CD8-positive, alpha-beta memory T cell (primary cell): ENCODE measurements around the gene ARHGEF25. TPM values are rescaled to one million over a fixed set of nuclear protein-coding genes. Genes with fewer than 3 reads are reported as not detected.

ENCODE experiments used
- CTCF ChIA-PET: fragments of 350-600 bp; sonication (Branson Sonifier 250); formaldehyde crosslinking; loops from one replicate; lab custom pipeline; 2021; ENCODE audit warnings: antibody characterized with exemption; lab: Charles Lee
- POLR2A ChIA-PET: fragments of 350-600 bp; sonication (Branson Sonifier 250); formaldehyde crosslinking; loops from one replicate; lab custom pipeline; 2021; ENCODE audit warnings: antibody characterized with exemption; lab: Charles Lee
- DNase-seq, 5 donors: peaks; one replicate each; pipeline versions ENCODE4 v3.0.0 to v3.0.0-alpha.2; 2020 to 2022; ENCODE audit warnings: mixed read lengths in 1 of 5
- H3K27ac ChIP-seq: one replicate; pipeline ENCODE4 v1.7.0; 2013; ENCODE audit warnings: low read depth, mild to moderate bottlenecking, low read length, moderate library complexity
- H3K27me3 ChIP-seq: 2 replicates; pipeline ENCODE4 v1.7.0; 2013; ENCODE audit warnings: low read length, mild to moderate bottlenecking; ENCODE audit not compliant: insufficient read depth, poor library complexity, severe bottlenecking
- H3K36me3 ChIP-seq: 2 replicates; pipeline ENCODE4 v1.7.0; 2013; ENCODE audit warnings: mild to moderate bottlenecking, low read length, moderate library complexity; ENCODE audit not compliant: insufficient read depth
- H3K4me1 ChIP-seq: 2 replicates; pipeline ENCODE4 v1.7.0; 2013; ENCODE audit warnings: mild to moderate bottlenecking, low read length, moderate library complexity; ENCODE audit not compliant: insufficient read depth
- H3K4me3 ChIP-seq: 2 replicates; pipeline ENCODE4 v1.7.0; 2013; ENCODE audit warnings: mild to moderate bottlenecking, low read length
- H3K9me3 ChIP-seq: 2 replicates; pipeline ENCODE4 v1.7.0; 2013; ENCODE audit warnings: mild to moderate bottlenecking, low read length
- H3K27ac Mint-ChIP-seq, 8 donors: one replicate each; pipeline ENCODE4 v1.8.0; 2020 to 2021; ENCODE audit warnings: mixed read lengths in 8 of 8, mild to moderate bottlenecking in 6 of 8, inconsistent platforms in 3 of 8, moderate library complexity in 3 of 8
- H3K27me3 Mint-ChIP-seq, 2 donors: one replicate each; pipeline ENCODE4 v1.8.0; 2020 to 2021; ENCODE audit warnings: mixed read lengths in 2 of 2, mild to moderate bottlenecking in 1 of 2, moderate library complexity in 1 of 2
- H3K36me3 Mint-ChIP-seq, 3 donors: one replicate each; pipeline ENCODE4 v1.8.0; 2020 to 2021; ENCODE audit warnings: mixed read lengths in 3 of 3, inconsistent platforms in 1 of 3, mild to moderate bottlenecking in 1 of 3
- H3K4me1 Mint-ChIP-seq, 3 donors: one replicate each; pipeline ENCODE4 v1.8.0; 2020 to 2021; ENCODE audit warnings: mixed read lengths in 3 of 3, inconsistent platforms in 1 of 3, mild to moderate bottlenecking in 1 of 3
- H3K4me3 Mint-ChIP-seq, 7 donors: one replicate each; pipeline ENCODE4 v1.8.0; 2020 to 2021; ENCODE audit warnings: mixed read lengths in 7 of 7, mild to moderate bottlenecking in 6 of 7, moderate library complexity in 4 of 7, inconsistent platforms in 2 of 7
- H3K9me3 Mint-ChIP-seq, 5 donors: one replicate each; pipeline ENCODE4 v1.8.0; 2020 to 2022; ENCODE audit warnings: mixed read lengths in 5 of 5, mild to moderate bottlenecking in 3 of 5, moderate library complexity in 2 of 5, inconsistent platforms in 1 of 5
- polyA plus RNA-seq: library from polyadenylated mRNA; unstranded; fragments of 300-500 nt; fragmentation: Illumina TruSeq; gene quantifications from one replicate; pipeline ENCODE4 v1.2.3, GENCODE V29; 2021
- total RNA-seq, 2 experiments: library from RNA; stranded (reverse); gene quantifications; one replicate each; pipeline ENCODE4 v1.2.3, GENCODE V29; 2021

ARHGEF25 gene
- total and polyA plus RNA-seq, 3 experiments from 2014 or later: 1.4 to 1.9 TPM; not detected in 1

DNA sequence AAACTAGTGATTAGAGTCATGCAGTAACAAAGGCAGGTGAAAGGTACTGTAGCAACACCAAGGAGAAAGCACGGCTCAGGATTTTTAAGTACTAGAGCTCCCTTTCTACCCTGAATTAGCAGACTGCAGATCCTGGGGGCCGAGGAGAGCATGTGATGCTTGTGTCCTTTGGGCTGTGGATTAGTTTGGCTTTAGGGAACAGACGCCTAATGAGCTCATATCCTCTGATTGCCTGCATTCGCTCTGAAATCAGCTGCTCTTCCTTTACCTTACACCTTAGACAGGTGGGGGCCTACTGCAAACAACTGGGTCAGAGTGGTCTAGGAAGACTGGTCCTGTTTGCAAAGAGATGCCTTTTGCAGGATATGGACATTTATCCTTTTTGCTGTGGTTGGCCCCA, 18.0 kb upstream of the ARHGEF25 start:
- peaks cover 0 to 48% (median 13%) of the 10 kb centered on the region in 3 donors for H3K36me3 Mint-ChIP-seq
- peaks cover 0 to 2% of the 10 kb centered on the region in 2 donors for H3K27me3 Mint-ChIP-seq
- Histone ChIP-seq H3K36me3 (peaks cover 21% of the 10 kb centered on the region), H3K27me3 (no peaks in the 10 kb centered on the region), H3K27ac (no peak overlapping the region), H3K9me3 (no peaks in the 10 kb centered on the region), H3K4me3 (no peak overlapping the region), H3K4me1 (peaks cover 26% of the 10 kb centered on the region)
- ChIA-PET POLR2A (interaction anchor here (0.7 kb wide), 1 partner anchor 223 kb away, joined by 12 read pairs; no protein-coding TSS in a partner anchor), CTCF (interaction anchor here (1.0 to 4.1 kb wide), 7 partner anchors 8 to 96 kb away, joined by 3 to 26 read pairs (median 4); no protein-coding TSS in a partner anchor)
- peak overlapping the region in 5 of 7 donors; percentile 23 to 90 (median 58) for H3K4me3 Mint-ChIP-seq
- peak overlapping the region in 5 of 8 donors; percentile 57 to 95 (median 78) for H3K27ac Mint-ChIP-seq
- no peaks in the 10 kb centered on the region for H3K9me3 Mint-ChIP-seq
- DNase-seq: no peak
- H3K4me1 Mint-ChIP-seq: peaks cover 29 to 39% (median 38%) of the 10 kb centered on the region in 3 donors

- Histone ChIP-seq H3K27me3 (no peaks in the 10 kb centered on the region), H3K36me3 (peaks cover 39% of the 10 kb centered on the region), H3K9me3 (no peaks in the 10 kb centered on the region), H3K4me3 (no peak overlapping the region), H3K4me1 (peaks cover 24% of the 10 kb centered on the region), H3K27ac (no peak overlapping the region)
- H3K4me1 Mint-ChIP-seq: peaks cover 24 to 29% (median 25%) of the 10 kb centered on the region in 3 donors
- CTCF ChIA-PET: interaction anchor here (0.8 to 2.1 kb wide), 4 partner anchors 15 to 141 kb away, joined by 3 to 8 read pairs (median 6); partner anchors contain the start of gene GLI1
- no peaks in the 10 kb centered on the region for H3K9me3 Mint-ChIP-seq
- H3K27ac Mint-ChIP-seq: peak overlapping the region in 3 of 8 donors; percentile 35 to 89 (median 56)
- H3K36me3 Mint-ChIP-seq: peaks cover 0 to 68% (median 33%) of the 10 kb centered on the region in 3 donors
- DNase-seq: no peak
- H3K4me3 Mint-ChIP-seq: peak overlapping the region in 1 of 7 donors; percentile 60
- peaks cover 0 to 1% of the 10 kb centered on the region in 2 donors for H3K27me3 Mint-ChIP-seq
- POLR2A ChIA-PET: no interaction called here
These were observed 10.8 kb upstream of the ARHGEF25 start for GRCh38 chr12:57600395-57600794.

GRCh38 chr12:57602544-57602943, 8.7 kb upstream of the ARHGEF25 start:
- Histone ChIP-seq H3K4me1 (peaks cover 28% of the 10 kb centered on the region), H3K27me3 (no peaks in the 10 kb centered on the region), H3K9me3 (no peaks in the 10 kb centered on the region), H3K4me3 (no peak overlapping the region), H3K36me3 (peaks cover 24% of the 10 kb centered on the region), H3K27ac (no peak overlapping the region)
- ChIA-PET POLR2A (no interaction called here), CTCF (interaction anchor here (1.6 kb wide), 1 partner anchor 30 kb away, joined by 5 read pairs; the partner anchor contains the start of gene B4GALNT1)
- no peak for DNase-seq
- no peaks in the 10 kb centered on the region for H3K9me3 Mint-ChIP-seq
- H3K4me3 Mint-ChIP-seq: peak overlapping the region in 1 of 7 donors; percentile 4
- peak overlapping the region in 7 of 8 donors; percentile 2 to 81 (median 56) for H3K27ac Mint-ChIP-seq
- peaks cover 32 to 43% (median 37%) of the 10 kb centered on the region in 3 donors for H3K4me1 Mint-ChIP-seq
- peaks cover 0 to 54% (median 25%) of the 10 kb centered on the region in 3 donors for H3K36me3 Mint-ChIP-seq
- peaks cover 0 to 1% of the 10 kb centered on the region in 2 donors for H3K27me3 Mint-ChIP-seq

GRCh38 chr12:57603324-57603723, 7.9 kb upstream of the ARHGEF25 start:
- peaks cover 0 to 55% (median 26%) of the 10 kb centered on the region in 3 donors for H3K36me3 Mint-ChIP-seq
- H3K9me3 Mint-ChIP-seq: no peaks in the 10 kb centered on the region
- H3K4me3 Mint-ChIP-seq: peak overlapping the region; percentile 85 to 94 (median 88)
- H3K9me3 ChIP-seq: no peaks in the 10 kb centered on the region
- no peak overlapping the region for H3K4me3 ChIP-seq
- CTCF ChIA-PET: interaction anchor here (0.9 to 1.6 kb wide), 4 partner anchors 12 to 151 kb away, joined by 3 to 6 read pairs (median 4); partner anchors contain the start of gene B4GALNT1
- H3K36me3 ChIP-seq: peaks cover 19% of the 10 kb centered on the region
- H3K27ac ChIP-seq: no peak overlapping the region
- POLR2A ChIA-PET: no interaction called here
- peaks cover 32 to 43% (median 37%) of the 10 kb centered on the region in 3 donors for H3K4me1 Mint-ChIP-seq
- H3K27me3 ChIP-seq: no peaks in the 10 kb centered on the region
- H3K4me1 ChIP-seq: peaks cover 28% of the 10 kb centered on the region
- H3K27ac Mint-ChIP-seq: peak overlapping the region; percentile 64 to 94 (median 90)
- no peak for DNase-seq
- H3K27me3 Mint-ChIP-seq: peaks cover 0 to 1% of the 10 kb centered on the region in 2 donors

GRCh38 chr12:57603815-57604453, 7.3 kb upstream of the ARHGEF25 start:
- Histone ChIP-seq H3K4me3 (peak overlapping the region; percentile 78), H3K9me3 (no peaks in the 10 kb centered on the region), H3K4me1 (peaks cover 28% of the 10 kb centered on the region), H3K27me3 (no peaks in the 10 kb centered on the region), H3K27ac (no peak overlapping the region), H3K36me3 (peaks cover 14% of the 10 kb centered on the region)
- CTCF ChIA-PET: interaction anchor here (0.9 to 1.6 kb wide), 4 partner anchors 12 to 151 kb away, joined by 3 to 6 read pairs (median 4); partner anchors contain the start of gene B4GALNT1
- H3K27ac Mint-ChIP-seq: peak overlapping the region; percentile 64 to 94 (median 90)
- DNase-seq: no peak
- H3K36me3 Mint-ChIP-seq: peaks cover 0 to 51% (median 26%) of the 10 kb centered on the region in 3 donors
- H3K27me3 Mint-ChIP-seq: peaks cover 0 to under 1% of the 10 kb centered on the region in 2 donors
- peaks cover 32 to 43% (median 37%) of the 10 kb centered on the region in 3 donors for H3K4me1 Mint-ChIP-seq
- H3K4me3 Mint-ChIP-seq: peak overlapping the region; percentile 85 to 94 (median 88)
- POLR2A ChIA-PET: no interaction called here
- no peaks in the 10 kb centered on the region for H3K9me3 Mint-ChIP-seq

- H3K27ac ChIP-seq: no peak within 1 kb of the TSS
- H3K4me3 ChIP-seq: peak within 1 kb of the TSS; percentile 78
- POLR2A ChIA-PET: no interaction called here
These were observed 6.7 kb upstream of the ARHGEF25 start, which contains the start of gene DTX3 for GRCh38 chr12:57604454-57604991. TSS of gene DTX3 (plus strand) at chr12:57604824. CDS start at chr12:57606518, 1,694 bp downstream.

DNA sequence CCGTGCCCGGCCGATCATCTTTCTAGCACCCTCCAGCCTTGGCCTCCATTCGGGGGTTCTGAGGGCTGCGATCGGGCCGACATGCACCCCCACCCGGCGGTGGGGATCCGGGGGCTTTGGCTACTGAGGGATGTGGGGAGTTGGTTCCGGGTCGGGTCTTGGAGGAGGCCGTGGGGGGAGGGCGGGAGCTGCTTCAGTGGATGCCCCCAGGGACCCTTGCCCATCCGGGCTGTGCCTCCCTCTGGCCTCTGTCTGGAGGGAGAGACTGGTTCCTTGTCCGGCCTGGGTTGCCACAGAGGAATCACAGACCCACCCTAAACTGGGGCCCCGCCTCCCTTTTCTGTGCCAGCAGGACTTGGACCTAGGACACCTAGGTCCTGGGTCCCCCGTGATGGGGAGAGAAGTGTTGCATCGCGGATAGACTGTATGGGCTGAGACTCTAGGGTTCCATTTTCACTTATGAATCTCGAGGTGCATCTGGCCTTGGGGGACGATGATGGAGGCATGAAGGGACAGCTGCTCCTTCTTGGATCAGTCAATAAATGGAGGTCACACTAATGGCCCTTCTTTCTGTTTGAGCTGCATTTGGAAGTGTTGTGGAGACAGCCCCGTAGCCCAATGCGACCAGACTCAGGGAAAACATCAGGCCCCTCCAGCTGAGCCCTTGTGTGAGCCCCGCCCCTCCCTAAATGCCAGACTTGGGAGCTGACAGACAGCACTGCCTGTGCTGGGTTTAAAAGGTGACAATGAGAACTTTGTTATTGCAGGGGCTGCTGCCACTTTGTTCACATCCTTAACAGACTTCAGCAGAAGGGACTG, 6.0 kb upstream of the ARHGEF25 start:
- no peak for DNase-seq
- peaks cover 29% of the 10 kb centered on the region for H3K4me1 ChIP-seq
- POLR2A ChIA-PET: no interaction called here
- Mint-ChIP-seq H3K4me1 (peaks cover 32 to 43% (median 37%) of the 10 kb centered on the region in 3 donors), H3K27ac (peak overlapping the region in 6 of 8 donors; percentile 80 to 96 (median 90)), H3K27me3 (peaks cover 0 to under 1% of the 10 kb centered on the region in 2 donors), H3K9me3 (no peaks in the 10 kb centered on the region), H3K36me3 (peaks cover 0 to 44% (median 21%) of the 10 kb centered on the region in 3 donors), H3K4me3 (peak overlapping the region; percentile 85 to 94 (median 88))
- H3K27me3 ChIP-seq: no peaks in the 10 kb centered on the region
- peaks cover 12% of the 10 kb centered on the region for H3K36me3 ChIP-seq
- no peaks in the 10 kb centered on the region for H3K9me3 ChIP-seq
- H3K4me3 ChIP-seq: peak overlapping the region; percentile 69
- H3K27ac ChIP-seq: no peak overlapping the region
- CTCF ChIA-PET: interaction anchor here (0.8 to 3.0 kb wide), 3 partner anchors 16 to 22 kb away, joined by 3 to 12 read pairs (median 4); no protein-coding TSS in a partner anchor

More at GRCh38 chr12:57604454-57604991, 6.7 kb upstream of the ARHGEF25 start, which contains the start of gene DTX3:
- Mint-ChIP-seq H3K9me3 (no peaks in the 10 kb centered on the region), H3K36me3 (peaks cover 0 to 50% (median 24%) of the 10 kb centered on the region in 3 donors), H3K27ac (peak within 1 kb of the TSS; percentile 64 to 96 (median 92)), H3K27me3 (no peaks in the 10 kb centered on the region), H3K4me3 (peak within 1 kb of the TSS; percentile 85 to 94 (median 88)), H3K4me1 (peaks cover 32 to 43% (median 37%) of the 10 kb centered on the region in 3 donors)
- peak in 2 of 5 donors; percentile 56 to 73 for DNase-seq
- CTCF ChIA-PET: interaction anchor here (0.9 to 1.6 kb wide), 3 partner anchors 22 to 152 kb away, joined by 3 to 6 read pairs (median 5); partner anchors contain the start of gene B4GALNT1
- peaks cover 12% of the 10 kb centered on the region for H3K36me3 ChIP-seq
- no peaks in the 10 kb centered on the region for H3K27me3 ChIP-seq
- no peaks in the 10 kb centered on the region for H3K9me3 ChIP-seq
- peaks cover 28% of the 10 kb centered on the region for H3K4me1 ChIP-seq
